K562 (cell line): ENCODE measurements around the gene SLC17A9. TPM values are rescaled to one million over a fixed set of nuclear protein-coding genes. Genes with fewer than 3 reads are reported as not detected.
A peak's percentile ranks its signal among the peaks of the same experiment; 100 is the strongest.

Source experiments
- ATAC-seq: fragments of 200-7000 bp; cut with Tn5 transposase; 3 replicates; pipeline ENCODE4 v1.9.1; 2020; ENCODE audit warnings: moderate library complexity
- BruUV-seq: library from RNA; stranded (reverse); fragments of 400-500 nt; replicated peaks from 2 replicates; lab custom pipeline; 2021; lab: Mats Ljungman, UMichigan
- CTCF ChIA-PET: fragments of 300-600 bp; formaldehyde crosslinking; extraction: SDS; loops from one replicate; lab custom pipeline; 2021; ENCODE audit warnings: low intra/inter-chr PET ratio; lab: Yijun Ruan, JAX
- POLR2A ChIA-PET: fragments of 300-600, 350-650 bp; sonication (Branson Sonifier 250); formaldehyde crosslinking; extraction: SDS; loops from one replicate; lab custom pipeline; 2021; ENCODE audit warnings: antibody characterized with exemption, inconsistent platforms; lab: Yijun Ruan, JAX
- DNase-seq, 4 experiments: peaks; one replicate each; pipeline versions ENCODE4 v3.0.0 to v3.0.0-alpha.2; 2011 to 2018; ENCODE audit warnings: low spot score in 3 of 4, mixed read lengths in 3 of 4; ENCODE audit errors: extremely low read depth in 1 of 4
- FAIRE-seq: peaks from 2 replicates; lab custom pipeline; 2011; peaks lifted over from hg19 to GRCh38; lab: Jason Lieb, UNC
- H2AFZ ChIP-seq: 2 replicates; pipeline ENCODE4 v1.6.0; 2011; ENCODE audit warnings: low read depth, low read length, control low read depth, inconsistent platforms
- H3K27ac ChIP-seq: fragments of 200-600 bp; 3 replicates; pipeline ENCODE4 v1.8.0; 2011; ENCODE audit warnings: low read depth, mild to moderate bottlenecking, control low read depth, inconsistent platforms, low read length, moderate library complexity, mixed read lengths; ENCODE audit errors: extremely low read depth
- H3K27me3 ChIP-seq, 2 experiments: fragments of 300-600 bp in 1 of 2; 2 replicates in 1 of 2; 3 replicates in 1 of 2; pipeline versions ENCODE4 v1.6.0 to v1.8.0; 2011; ENCODE audit warnings: inconsistent platforms in 2 of 2, low read length in 2 of 2, mild to moderate bottlenecking in 1 of 2, mixed read lengths in 1 of 2, moderate library complexity in 1 of 2; ENCODE audit not compliant: control insufficient read depth in 2 of 2, insufficient read depth in 2 of 2
- H3K36me3 ChIP-seq: fragments of 300-600 bp; 3 replicates; pipeline ENCODE4 v1.8.0; 2011; ENCODE audit warnings: mild to moderate bottlenecking, low read length, inconsistent platforms; ENCODE audit not compliant: control insufficient read depth, insufficient read depth
- H3K4me1 ChIP-seq, 2 experiments: fragments of 200-600 bp in 1 of 2; replicated peaks in 1 of 2; 2 replicates in 1 of 2; 3 replicates in 1 of 2; pipeline versions ENCODE4 v1.5.1 to v1.8.0; 2011; ENCODE audit warnings: inconsistent platforms in 2 of 2, low read length in 2 of 2, mild to moderate bottlenecking in 1 of 2, mixed read lengths in 1 of 2, moderate library complexity in 1 of 2; ENCODE audit not compliant: control insufficient read depth in 2 of 2, insufficient read depth in 2 of 2
- H3K4me2 ChIP-seq: 2 replicates; pipeline ENCODE4 v1.6.1; 2011; ENCODE audit warnings: low read length, control low read depth, inconsistent platforms, mixed read lengths; ENCODE audit not compliant: insufficient read depth
- H3K4me3 ChIP-seq: fragments of 200-600 bp; sonication (generic), shearing (Covaris generic); 2 replicates; pipeline ENCODE4 v1.5.1; 2016; ENCODE audit warnings: control low read depth, inconsistent platforms
- H3K79me2 ChIP-seq: fragments of 200-600 bp; 3 replicates; pipeline ENCODE4 v1.8.0; 2011; ENCODE audit warnings: low read length, inconsistent platforms; ENCODE audit not compliant: control insufficient read depth, insufficient read depth
- H3K9ac ChIP-seq, 2 experiments: 2 replicates each; pipeline versions ENCODE4 v1.6.0 to v1.6.1; 2011; ENCODE audit warnings: low read depth in 2 of 2, low read length in 2 of 2, control low read depth in 1 of 2, inconsistent platforms in 1 of 2, mild to moderate bottlenecking in 1 of 2, mixed read lengths in 1 of 2; ENCODE audit not compliant: insufficient read depth in 1 of 2
- H3K9me1 ChIP-seq: one replicate; pipeline ENCODE4 v1.6.0; 2011; ENCODE audit warnings: inconsistent platforms, mild to moderate bottlenecking, low read length, moderate library complexity; ENCODE audit not compliant: control insufficient read depth, insufficient read depth
- H3K9me3 ChIP-seq: replicated peaks from 2 replicates; pipeline ENCODE4 v1.5.1; 2011; ENCODE audit warnings: low read depth, low read length, inconsistent platforms; ENCODE audit not compliant: control insufficient read depth, insufficient read depth
- H4K20me1 ChIP-seq: replicated peaks from 2 replicates; pipeline ENCODE4 v1.6.1; 2011; ENCODE audit warnings: low read length, inconsistent platforms, mixed read lengths; ENCODE audit not compliant: control insufficient read depth, insufficient read depth
- AFF4 ChIP-seq: sonication (generic); formaldehyde crosslinking; IDR thresholded peaks from 2 replicates; pipeline ENCODE4 v1.8.0; 2023; ENCODE audit warnings: mild to moderate bottlenecking, missing genetic modification reagents
- ATF4 ChIP-seq: fragments of 450-650 bp; formaldehyde crosslinking; IDR thresholded peaks from 2 replicates; pipeline ENCODE4 v1.4.0; 2022; ENCODE audit warnings: mild to moderate bottlenecking, moderate library complexity
- C11orf30 ChIP-seq: fragments of 450-650 bp; IDR thresholded peaks from 2 replicates; pipeline ENCODE4 v1.6.1; 2016; ENCODE audit warnings: low read depth, mild to moderate bottlenecking
- DACH1 ChIP-seq: fragments of 450-650 bp; IDR thresholded peaks from 2 replicates; pipeline ENCODE4 v1.6.1; 2018; ENCODE audit not compliant: partially characterized antibody
- DDX20 ChIP-seq: fragments of 450-650 bp; IDR thresholded peaks from 2 replicates; pipeline ENCODE4 v1.6.1; 2016; ENCODE audit warnings: missing genetic modification characterization, low read depth, mild to moderate bottlenecking, missing compliant biosample characterization, moderate library complexity
- EHMT2 ChIP-seq: fragments of 450-650 bp; IDR thresholded peaks from 2 replicates; pipeline ENCODE4 v1.6.1; 2018; ENCODE audit warnings: antibody characterized with exemption
- PML ChIP-seq: IDR thresholded peaks from 2 replicates; pipeline ENCODE4 v1.6.1; 2012; ENCODE audit warnings: low read length, inconsistent platforms
- PYGO2 ChIP-seq: fragments of 450-650 bp; IDR thresholded peaks from 2 replicates; pipeline ENCODE4 v1.6.1; 2016; ENCODE audit warnings: mild to moderate bottlenecking, missing genetic modification characterization, moderate library complexity, missing compliant biosample characterization
- TCF3 ChIP-seq: sonication (generic); formaldehyde crosslinking; IDR thresholded peaks from 2 replicates; pipeline ENCODE4 v1.4.0; 2020; ENCODE audit warnings: mild to moderate bottlenecking, missing genetic modification reagents
- TFAM ChIP-seq: fragments of 250-450 bp; sonication (Bioruptor Pico); conservative IDR thresholded peaks from 2 replicates; pipeline ENCODE4 v1.5.0; 2021; ENCODE audit warnings: mild to moderate bottlenecking, moderate library complexity
- ZNF24 ChIP-seq: fragments of 450-650 bp; IDR thresholded peaks from 2 replicates; pipeline ENCODE4 v1.6.1; 2016
- ZNF324 ChIP-seq: fragments of 250-450 bp; sonication (Bioruptor Pico); IDR thresholded peaks from 2 replicates; pipeline ENCODE4 v1.4.0; 2020; ENCODE audit warnings: mild to moderate bottlenecking
- WGBS: fragments of 100-300 bp; shearing (Covaris generic); methylation state at CpG from one replicate; pipeline ENCODE4 v1.1.6; 2016; ENCODE audit warnings: low coverage, mixed read lengths; ENCODE audit not compliant: insufficient coverage; ENCODE audit errors: missing lambda C conversion rate; 5-methylcytosine and 5-hydroxymethylcytosine counted together
- in situ Hi-C: fragments of 300-500 bp; cut with MboI; formaldehyde crosslinking; loops from 4 replicates; pipeline ENCODE4 v1.15.0; 2018; ENCODE audit warnings: inconsistent platforms, mixed read lengths
- intact Hi-C: fragments of 100-400 bp; cut with micrococcal nuclease; formaldehyde crosslinking; loops from 2 replicates; pipeline ENCODE4 v1.14.2; 2022
- polyA plus RNA-seq, 8 experiments: library from polyadenylated mRNA; depleted of rRNA in 4 of 8; stranded (reverse) in 5 of 8; unstranded in 3 of 8; fragments of >200 nt; fragmentation: Nextera tagmentation in 2 of 8; fragmentation: Illumina TruSeq in 1 of 8; extraction: Ambion mirVana in 2 of 8; extraction: Trizol in 1 of 8; gene quantifications; 2 replicates each; pipeline versions ENCODE4 v1.2.1 to v1.2.3, GENCODE V29; 2011 to 2014; ENCODE audit warnings: inconsistent platforms in 1 of 8, missing spikeins in 1 of 8
- total RNA-seq, 7 experiments: library from RNA; depleted of rRNA in 6 of 7; stranded (reverse); fragments of >200 nt in 6 of 7; fragmentation: Illumina TruSeq in 2 of 7; extraction: Trizol in 2 of 7; gene quantifications; 2 replicates each; pipeline versions ENCODE4 v1.2.1 to v1.2.3, GENCODE V29; 2011 to 2021; ENCODE audit warnings: low replicate concordance in 1 of 7
- TF ChIP-seq, protein P1 (sequence below): fragments of 200-400 bp; formaldehyde crosslinking; IDR thresholded peaks from 2 replicates; pipeline ENCODE4 v1.6.1; 2017; ENCODE audit warnings: mild to moderate bottlenecking, low read depth, low read length, moderate library complexity
- TF ChIP-seq, protein P2 (sequence below): conservative IDR thresholded peaks from 2 replicates; pipeline ENCODE4 v1.6.1; 2011; ENCODE audit warnings: low read depth, mild to moderate bottlenecking, low read length; ENCODE audit not compliant: control insufficient read depth

SLC17A9 gene
- total and polyA plus RNA-seq, 9 of the 15 experiments (the other 6 are each of a cell fraction or from before 2014, with no cell fraction given): 0.04 to 0.31 TPM; not detected in 7

GRCh38 chr20:62991196-62991807 lies 38.8 kb downstream of the SLC17A9 start:
- H3K9ac ChIP-seq: no peak overlapping the region
- POLR2A ChIA-PET: interaction anchor here (0.6 kb wide), 1 partner anchor 530 kb away, joined by 3 read pairs; no protein-coding TSS in a partner anchor
- BruUV-seq: no TSS peak
- H3K9me1 ChIP-seq: no peaks in the 10 kb centered on the region
- no peaks in the 10 kb centered on the region for H3K79me2 ChIP-seq
- H3K4me3 ChIP-seq: no peak overlapping the region
- no peak overlapping the region for H3K4me2 ChIP-seq
- H4K20me1 ChIP-seq: peaks cover 7% of the 10 kb centered on the region
- H3K27me3 ChIP-seq: peaks cover 56 to 82% of the 10 kb centered on the region in 2 experiments
- H3K4me1 ChIP-seq: peaks cover 0 to 16% of the 10 kb centered on the region in 2 experiments; a peak in 2 of 5 replicates
- FAIRE-seq (peak; percentile 6), DNase-seq (no peak), ATAC-seq (no peak)
- 11% methylated on average over 13 of the region's 13 CpGs for WGBS
- no peak overlapping the region for H2AFZ ChIP-seq
- H3K9me3 ChIP-seq: no peaks in the 10 kb centered on the region
- no peak overlapping the region for H3K27ac ChIP-seq
- H3K36me3 ChIP-seq: no peaks in the 10 kb centered on the region
- CTCF ChIA-PET: no interaction called here
- intact Hi-C loops (no loop called here), in situ Hi-C loops (no loop called here)
- no peak for TF ChIP-seq DDX20
- no peak for TF ChIP-seq ZNF324 (CRISPR knock-in tag)
- TF ChIP-seq ATF4: no peak
- TF ChIP-seq, protein P1, sequence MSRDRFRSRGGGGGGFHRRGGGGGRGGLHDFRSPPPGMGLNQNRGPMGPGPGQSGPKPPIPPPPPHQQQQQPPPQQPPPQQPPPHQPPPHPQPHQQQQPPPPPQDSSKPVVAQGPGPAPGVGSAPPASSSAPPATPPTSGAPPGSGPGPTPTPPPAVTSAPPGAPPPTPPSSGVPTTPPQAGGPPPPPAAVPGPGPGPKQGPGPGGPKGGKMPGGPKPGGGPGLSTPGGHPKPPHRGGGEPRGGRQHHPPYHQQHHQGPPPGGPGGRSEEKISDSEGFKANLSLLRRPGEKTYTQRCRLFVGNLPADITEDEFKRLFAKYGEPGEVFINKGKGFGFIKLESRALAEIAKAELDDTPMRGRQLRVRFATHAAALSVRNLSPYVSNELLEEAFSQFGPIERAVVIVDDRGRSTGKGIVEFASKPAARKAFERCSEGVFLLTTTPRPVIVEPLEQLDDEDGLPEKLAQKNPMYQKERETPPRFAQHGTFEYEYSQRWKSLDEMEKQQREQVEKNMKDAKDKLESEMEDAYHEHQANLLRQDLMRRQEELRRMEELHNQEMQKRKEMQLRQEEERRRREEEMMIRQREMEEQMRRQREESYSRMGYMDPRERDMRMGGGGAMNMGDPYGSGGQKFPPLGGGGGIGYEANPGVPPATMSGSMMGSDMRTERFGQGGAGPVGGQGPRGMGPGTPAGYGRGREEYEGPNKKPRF: no peak
- no peak for TF ChIP-seq TFAM (CRISPR knock-in tag)
- TF ChIP-seq ZNF24: no peak
- TF ChIP-seq, protein P2, sequence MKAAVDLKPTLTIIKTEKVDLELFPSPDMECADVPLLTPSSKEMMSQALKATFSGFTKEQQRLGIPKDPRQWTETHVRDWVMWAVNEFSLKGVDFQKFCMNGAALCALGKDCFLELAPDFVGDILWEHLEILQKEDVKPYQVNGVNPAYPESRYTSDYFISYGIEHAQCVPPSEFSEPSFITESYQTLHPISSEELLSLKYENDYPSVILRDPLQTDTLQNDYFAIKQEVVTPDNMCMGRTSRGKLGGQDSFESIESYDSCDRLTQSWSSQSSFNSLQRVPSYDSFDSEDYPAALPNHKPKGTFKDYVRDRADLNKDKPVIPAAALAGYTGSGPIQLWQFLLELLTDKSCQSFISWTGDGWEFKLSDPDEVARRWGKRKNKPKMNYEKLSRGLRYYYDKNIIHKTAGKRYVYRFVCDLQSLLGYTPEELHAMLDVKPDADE: no peak
- TF ChIP-seq AFF4 (CRISPR knock-in tag): no peak
- TF ChIP-seq DACH1: no peak
- no peak for TF ChIP-seq C11orf30
- TF ChIP-seq TCF3: no peak
- no peak for TF ChIP-seq PML
- TF ChIP-seq PYGO2 (tag): no peak
- no peak for TF ChIP-seq EHMT2
